Measurements from ENCODE around the gene MICU2.
"Not testable (repeated sequence)": the region's sequence is repeated elsewhere in the genome, so short reads cannot be mapped to it uniquely, and the experiment has no call there.

DNA sequence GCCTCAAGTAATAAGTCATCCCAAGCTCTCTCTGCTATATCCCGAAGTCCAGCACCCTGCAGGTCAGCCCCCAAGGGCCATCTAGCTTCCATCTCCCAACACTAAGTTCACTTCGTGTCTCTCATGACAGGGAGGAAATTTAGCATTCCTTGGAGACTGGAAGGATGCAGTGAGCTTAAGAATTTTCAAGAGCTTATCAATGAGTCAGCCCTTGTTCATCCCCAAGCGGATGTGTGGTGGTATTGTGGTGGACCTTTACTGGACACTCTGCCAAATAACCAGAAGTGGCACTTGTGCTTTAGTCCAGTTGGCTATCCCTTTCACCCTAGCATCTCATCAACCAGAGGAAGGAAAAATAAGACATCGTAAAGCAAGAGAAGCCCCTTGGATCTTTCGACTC, 15.6 kb downstream of the MICU2 start:
- not testable (repeated sequence) for TF ChIP-seq EZH2 (IDR thresholded peaks at IDR 0.05; ENCODE audit: low read length, missing control alignments); CTCF (conservative IDR thresholded peaks at IDR 0.05 in 1 of 2, IDR thresholded peaks at IDR 0.05 in 1 of 2; ENCODE audit: low read depth in 1 of 2, low read length in 2 of 2)

Measured in fibroblast of lung (primary cell).